Measurements from ENCODE around the gene NSMF. TPM values are rescaled to one million over a fixed set of nuclear protein-coding genes. Genes with fewer than 3 reads are reported as not detected.
"Not testable (repeated sequence)": the region's sequence is repeated elsewhere in the genome, so short reads cannot be mapped to it uniquely, and the experiment has no call there.

NSMF gene
- total RNA-seq, 2 donors from 2014 or later = 65.4 to 65.9 TPM

- intact Hi-C loops (cut with DNase I) = no loop called here
- TF ChIP-seq CTCF (IDR thresholded peaks at IDR 0.05) = no peak
- TF ChIP-seq POLR2A (IDR thresholded peaks at IDR 0.05) = no peak
- ATAC-seq (no peak), DNase-seq (peak in 2 of 4 donors; percentile 5 to 10)
- 77 to 91% methylated on average over 11 to 14 of the region's 17 CpGs for WGBS, 2 donors
- H3K36me3 ChIP-seq (replicated peaks in 1 of 2; ENCODE audit: insufficient read depth in 1 of 2, low read depth in 2 of 2) = peaks cover 0 to 5% of the 10 kb centered on the region in 2 donors
- H3K27me3 ChIP-seq = no peaks in the 10 kb centered on the region
- H3K9me3 ChIP-seq = no peaks in the 10 kb centered on the region
- no peak overlapping the region for H3K4me3 ChIP-seq
- H3K27ac ChIP-seq = no peak overlapping the region
- peaks cover 20% of the 10 kb centered on the region for H3K4me1 ChIP-seq
These were observed 7.0 kb downstream of the NSMF start for GRCh38 chr9:137452006-137452760.

- H3K4me3 ChIP-seq; H3K36me3 ChIP-seq (replicated peaks in 1 of 2; ENCODE audit: insufficient read depth in 1 of 2, low read depth in 2 of 2); H3K27me3 ChIP-seq; intact Hi-C loops (cut with DNase I); H3K27ac ChIP-seq; H3K9me3 ChIP-seq; ATAC-seq: not testable (repeated sequence)
- H3K4me1 ChIP-seq = peaks cover 12% of the 10 kb centered on the region
- peak in 1 of 4 donors; percentile 1 for DNase-seq
- WGBS, 2 donors = 50 to 93% methylated on average over 2 to 6 of the region's 31 CpGs
These were observed 7.7 kb downstream of the NSMF start for GRCh38 chr9:137451264-137452005.

GRCh38 chr9:137450539-137451222 lies 8.5 kb downstream of the NSMF start:
- intact Hi-C loops (cut with DNase I); ATAC-seq; DNase-seq; H3K27me3 ChIP-seq; H3K4me3 ChIP-seq; H3K27ac ChIP-seq; H3K9me3 ChIP-seq; H3K36me3 ChIP-seq (replicated peaks in 1 of 2; ENCODE audit: insufficient read depth in 1 of 2, low read depth in 2 of 2): not testable (repeated sequence)
- H3K4me1 ChIP-seq = peaks cover 16% of the 10 kb centered on the region
- 86 to 94% methylated on average over 12 to 24 of the region's 24 CpGs for WGBS, 2 donors

- Histone ChIP-seq H3K27ac (no peak overlapping the region), H3K27me3 (no peaks in the 10 kb centered on the region), H3K4me1 (peaks cover 20% of the 10 kb centered on the region), H3K4me3 (no peak overlapping the region), H3K9me3 (no peaks in the 10 kb centered on the region), H3K36me3 (replicated peaks in 1 of 2; ENCODE audit: insufficient read depth in 1 of 2, low read depth in 2 of 2) (peaks cover 0 to 5% of the 10 kb centered on the region in 2 donors)
- intact Hi-C loops (cut with DNase I) = loop anchor here (10.0 kb wide), 1 partner anchor 165 kb away; no protein-coding TSS in a partner anchor
- WGBS, 2 donors = 76 to 90% methylated on average over 13 to 18 of the region's 18 CpGs
- DNase-seq = peak in 1 of 4 donors; percentile 9
- TF ChIP-seq POLR2A (IDR thresholded peaks at IDR 0.05) (no peak), CTCF (IDR thresholded peaks at IDR 0.05) (no peak)
- ATAC-seq = no peak
These were observed 9.1 kb downstream of the NSMF start for GRCh38 chr9:137449931-137450538.

GRCh38 chr9:137449081-137449844 lies 9.9 kb downstream of the NSMF start:
- TF ChIP-seq POLR2A (IDR thresholded peaks at IDR 0.05) = no peak
- TF ChIP-seq CTCF (IDR thresholded peaks at IDR 0.05) = no peak
- no peaks in the 10 kb centered on the region for H3K9me3 ChIP-seq
- no peak overlapping the region for H3K27ac ChIP-seq
- intact Hi-C loops (cut with DNase I) = loop anchor here (10.0 kb wide), 1 partner anchor 164 kb away; no protein-coding TSS in a partner anchor
- WGBS, 2 donors = 89 to 94% methylated on average over 9 to 33 of the region's 36 CpGs
- H3K36me3 ChIP-seq (replicated peaks in 1 of 2; ENCODE audit: insufficient read depth in 1 of 2, low read depth in 2 of 2) = peaks cover 0 to 5% of the 10 kb centered on the region in 2 donors
- peaks cover 14% of the 10 kb centered on the region for H3K4me1 ChIP-seq
- no peaks in the 10 kb centered on the region for H3K27me3 ChIP-seq
- DNase-seq (peak in 1 of 4 donors; percentile 11), ATAC-seq (no peak)
- no peak overlapping the region for H3K4me3 ChIP-seq

Measured in body of pancreas (tissue), 4 donors.